Neural cell (in vitro differentiated cells): ENCODE data around the gene NRP2. TPM values are rescaled to one million over a fixed set of nuclear protein-coding genes. Genes with fewer than 3 reads are reported as not detected.

Experiments used
- H2AFZ ChIP-seq: fragments of 200-600, 300-800 bp; sonication (generic), shearing (Covaris generic); 2 replicates; pipeline ENCODE4 v1.6.0; 2014; ENCODE audit warnings: low read depth, mild to moderate bottlenecking, antibody characterized with exemption, low read length, moderate library complexity
- H3F3A ChIP-seq: fragments of 200-600 bp; shearing (Covaris generic); 2 replicates; pipeline ENCODE4 v1.6.1; 2016; ENCODE audit warnings: mild to moderate bottlenecking, moderate library complexity, mixed read lengths, antibody characterized with exemption, low read length; ENCODE audit not compliant: insufficient read depth, poor library complexity, severe bottlenecking
- H3K27ac ChIP-seq: fragments of 200-600, 300-800 bp; sonication (generic), shearing (Covaris generic); 2 replicates; pipeline ENCODE4 v1.5.1; 2014; ENCODE audit warnings: mild to moderate bottlenecking, low read length, moderate library complexity
- H3K27me3 ChIP-seq: fragments of 300-800, 200-600 bp; sonication (generic), shearing (Covaris generic); 2 replicates; pipeline ENCODE4 v1.6.0; 2014; ENCODE audit warnings: mild to moderate bottlenecking, low read depth, low read length, moderate library complexity; ENCODE audit not compliant: insufficient read depth
- H3K36me3 ChIP-seq: fragments of 300-800, 200-600 bp; sonication (generic), shearing (Covaris generic); 2 replicates; pipeline ENCODE4 v1.5.1; 2014; ENCODE audit warnings: mild to moderate bottlenecking, antibody characterized with exemption, low read length, moderate library complexity; ENCODE audit not compliant: insufficient read depth
- H3K4me2 ChIP-seq: fragments of 300-800, 200-600 bp; sonication (generic), shearing (Covaris generic); 2 replicates; pipeline ENCODE4 v1.6.0; 2014; ENCODE audit warnings: mild to moderate bottlenecking, low read length
- H3K4me3 ChIP-seq: fragments of 300-800, 200-600 bp; sonication (generic), shearing (Covaris generic); 2 replicates; pipeline ENCODE4 v1.5.1; 2014; ENCODE audit warnings: mild to moderate bottlenecking, low read length, moderate library complexity
- H3K79me2 ChIP-seq: fragments of 200-600 bp; shearing (Covaris generic); replicated peaks from 2 replicates; pipeline ENCODE4 v1.6.0; 2014; ENCODE audit warnings: mild to moderate bottlenecking, low read length, moderate library complexity; ENCODE audit not compliant: insufficient read depth
- H3K9ac ChIP-seq: fragments of 300-800, 200-600 bp; sonication (generic), shearing (Covaris generic); 2 replicates; pipeline ENCODE4 v1.6.1; 2016; ENCODE audit warnings: mild to moderate bottlenecking, low read length, mixed read lengths
- H3K9me2 ChIP-seq: fragments of 200-600 bp; shearing (Covaris generic); 2 replicates; pipeline ENCODE4 v1.6.1; 2016; ENCODE audit warnings: mild to moderate bottlenecking, low read length, mixed read lengths; ENCODE audit not compliant: insufficient read depth
- H3K9me3 ChIP-seq: fragments of 200-600, 300-800 bp; sonication (generic), shearing (Covaris generic); 2 replicates; pipeline ENCODE4 v1.6.1; 2016; ENCODE audit warnings: mild to moderate bottlenecking, mixed run types, low read length, moderate library complexity, mixed read lengths
- H4K20me1 ChIP-seq: fragments of 200-600 bp; shearing (Covaris generic); 2 replicates; pipeline ENCODE4 v1.6.1; 2016; ENCODE audit warnings: mild to moderate bottlenecking, mixed run types; ENCODE audit not compliant: insufficient read depth
- CTCF ChIP-seq: fragments of 450-650 bp; IDR thresholded peaks from 2 replicates; pipeline ENCODE4 v1.5.1; 2014; ENCODE audit warnings: antibody characterized with exemption, mild to moderate bottlenecking, moderate library complexity; ENCODE audit not compliant: poor library complexity, severe bottlenecking
- EP300 ChIP-seq: fragments of 450-650 bp; conservative IDR thresholded peaks from 2 replicates; pipeline ENCODE4 v1.6.1; 2014; ENCODE audit warnings: antibody characterized with exemption, mild to moderate bottlenecking, moderate library complexity; ENCODE audit not compliant: poor library complexity, severe bottlenecking
- EZH2 ChIP-seq: fragments of 200-600, 300-800 bp; shearing (Covaris generic), sonication (generic); IDR thresholded peaks from 2 replicates; pipeline ENCODE4 v1.6.1; 2014; ENCODE audit warnings: antibody characterized with exemption, low read length, borderline replicate concordance, mild to moderate bottlenecking; ENCODE audit not compliant: insufficient read depth, poor library complexity, severe bottlenecking
- MXI1 ChIP-seq: fragments of 450-650 bp; conservative IDR thresholded peaks from 2 replicates; pipeline ENCODE4 v1.6.1; 2014; ENCODE audit warnings: antibody characterized with exemption, mild to moderate bottlenecking; ENCODE audit not compliant: poor library complexity, severe bottlenecking
- POLR2AphosphoS5 ChIP-seq: IDR thresholded peaks from 2 replicates; pipeline ENCODE4 v1.6.1; 2012
- RAD21 ChIP-seq: fragments of 450-650 bp; conservative IDR thresholded peaks from 2 replicates; pipeline ENCODE4 v1.6.1; 2014; ENCODE audit warnings: antibody characterized with exemption, mild to moderate bottlenecking, moderate library complexity
- REST ChIP-seq: IDR thresholded peaks from 2 replicates; pipeline ENCODE4 v1.6.1; 2012; ENCODE audit warnings: borderline replicate concordance
- SMC3 ChIP-seq: fragments of 450-650 bp; conservative IDR thresholded peaks from 2 replicates; pipeline ENCODE4 v1.6.1; 2014; ENCODE audit warnings: antibody characterized with exemption, mild to moderate bottlenecking, moderate library complexity; ENCODE audit not compliant: poor library complexity
- TAF1 ChIP-seq: IDR thresholded peaks from 2 replicates; pipeline ENCODE4 v1.6.1; 2012; ENCODE audit warnings: low read depth
- polyA plus RNA-seq: library from polyadenylated mRNA; depleted of rRNA; stranded (reverse); fragments of >200 nt; gene quantifications from 2 replicates; pipeline ENCODE4 v1.2.3, GENCODE V29; 2014

NRP2 gene
- polyA plus RNA-seq, 1 donor from 2014 or later: 30.2 TPM

GRCh38 chr2:205822579-205822978, 140.3 kb downstream of the NRP2 start:
- no peaks in the 10 kb centered on the region for H3K27me3 ChIP-seq
- no peak overlapping the region for H3K4me2 ChIP-seq
- no peaks in the 10 kb centered on the region for H3K9me2 ChIP-seq
- H3F3A ChIP-seq: no peaks in the 10 kb centered on the region
- no peak overlapping the region for H2AFZ ChIP-seq
- H3K36me3 ChIP-seq: no peaks in the 10 kb centered on the region
- H3K79me2 ChIP-seq: no peaks in the 10 kb centered on the region
- H4K20me1 ChIP-seq: no peaks in the 10 kb centered on the region
- H3K9me3 ChIP-seq: no peaks in the 10 kb centered on the region
- H3K27ac ChIP-seq: no peak overlapping the region
- no peak for TF ChIP-seq CTCF
- no peak for TF ChIP-seq MXI1
- no peak for TF ChIP-seq RAD21
- no peak for TF ChIP-seq REST
- no peak overlapping the region for H3K4me3 ChIP-seq
- H3K9ac ChIP-seq: no peak overlapping the region

GRCh38 chr2:205827809-205828365, 145.6 kb downstream of the NRP2 start:
- H2AFZ ChIP-seq: no peak overlapping the region
- no peaks in the 10 kb centered on the region for H3F3A ChIP-seq
- no peak overlapping the region for H3K27ac ChIP-seq
- H3K79me2 ChIP-seq: no peaks in the 10 kb centered on the region
- H3K4me2 ChIP-seq: no peak overlapping the region
- H3K4me3 ChIP-seq: no peak overlapping the region
- no peaks in the 10 kb centered on the region for H4K20me1 ChIP-seq
- H3K27me3 ChIP-seq: no peaks in the 10 kb centered on the region
- no peaks in the 10 kb centered on the region for H3K36me3 ChIP-seq
- H3K9ac ChIP-seq: no peak overlapping the region
- H3K9me2 ChIP-seq: no peaks in the 10 kb centered on the region
- no peak for TF ChIP-seq POLR2AphosphoS5
- TF ChIP-seq REST: no peak
- TF ChIP-seq RAD21: no peak
- TF ChIP-seq SMC3: no peak
- no peak for TF ChIP-seq TAF1
- TF ChIP-seq CTCF: no peak
- no peak for TF ChIP-seq EZH2
- TF ChIP-seq EP300: no peak
- no peak for TF ChIP-seq MXI1
- H3K9me3 ChIP-seq: no peaks in the 10 kb centered on the region
